AG04449 (cell line): ENCODE measurements around the gene ZNF613.
"Not testable (repeated sequence)": the region's sequence is repeated elsewhere in the genome, so short reads cannot be mapped to it uniquely, and the experiment has no call there.

Source experiments
- CTCF ChIA-PET: fragments of 350-600 bp; formaldehyde crosslinking; extraction: SDS; loops from one replicate; lab custom pipeline; 2021; ENCODE audit warnings: antibody characterized with exemption; lab: Yijun Ruan, JAX
- POLR2A ChIA-PET: fragments of 400-600, 350-600 bp; formaldehyde crosslinking; extraction: SDS; loops from one replicate; lab custom pipeline; 2020; ENCODE audit warnings: antibody characterized with exemption, inconsistent platforms; lab: Yijun Ruan, JAX
- DNase-seq: peaks from one replicate; pipeline ENCODE4 v3.0.0-alpha.2; 2010; ENCODE audit warnings: low read depth, low spot score
- H3K4me3 ChIP-seq: 2 replicates; pipeline ENCODE4 v1.5.1; 2011; ENCODE audit warnings: low read depth, mild to moderate bottlenecking, control low read depth, low read length
- CTCF ChIP-seq: IDR thresholded peaks from one replicate; pipeline ENCODE4 v1.5.1; 2011; ENCODE audit warnings: mild to moderate bottlenecking, moderate library complexity, low read length, control low read depth, inconsistent platforms; ENCODE audit not compliant: insufficient read depth; ENCODE audit errors: missing control alignments

The ZNF613 gene

GRCh38 chr19:51980116-51980736 is 53.0 kb downstream of the ZNF613 start:
- no peak overlapping the region for H3K4me3 ChIP-seq
- ChIA-PET CTCF (no interaction called here), POLR2A (no interaction called here)
- no peak for DNase-seq
- no peak for TF ChIP-seq CTCF

GRCh38 chr19:51980926-51981325 is 53.7 kb downstream of the ZNF613 start:
- CTCF ChIA-PET, DNase-seq, H3K4me3 ChIP-seq, POLR2A ChIA-PET: not testable (repeated sequence)

- DNase-seq: no peak
- POLR2A ChIA-PET: no interaction called here
- TF ChIP-seq CTCF: no peak
- CTCF ChIA-PET: no interaction called here
- no peak overlapping the region for H3K4me3 ChIP-seq
These were observed 56.1 kb downstream of the ZNF613 start for GRCh38 chr19:51983361-51983760.

- ChIA-PET POLR2A (no interaction called here), CTCF (no interaction called here)
- DNase-seq: peak; percentile 82
- no peak for TF ChIP-seq CTCF
- H3K4me3 ChIP-seq: peak within 1 kb of the TSS; percentile 96
These were observed 59.3 kb downstream of the ZNF613 start, which contains the start of gene ZNF350 for GRCh38 chr19:51986309-51987291. Gene ZNF350 (minus strand): TSS chr19:51986840. CDS start chr19:51974360, 12,480 bp downstream.

GRCh38 chr19:51993422-51993821 is 66.2 kb downstream of the ZNF613 start:
- TF ChIP-seq CTCF: no peak
- ChIA-PET CTCF (no interaction called here), POLR2A (no interaction called here)
- no peak for DNase-seq
- no peak overlapping the region for H3K4me3 ChIP-seq

GRCh38 chr19:51994048-51994644 is 66.9 kb downstream of the ZNF613 start:
- DNase-seq: no peak
- H3K4me3 ChIP-seq: no peak overlapping the region
- POLR2A ChIA-PET: no interaction called here
- TF ChIP-seq CTCF: no peak
- CTCF ChIA-PET: no interaction called here
